BE2C (cell line): ENCODE results near the gene GTSE1.

ENCODE experiments used
- DNase-seq: peaks from one replicate; pipeline ENCODE4 v3.0.0-alpha.2; 2020
- H3K27me3 ChIP-seq: fragments of 250-450 bp; sonication (Bioruptor Pico); 2 replicates; pipeline ENCODE4 v1.5.1; 2020; ENCODE audit warnings: mild to moderate bottlenecking
- H3K36me3 ChIP-seq: fragments of 250-450 bp; sonication (Bioruptor Pico); 2 replicates; pipeline ENCODE4 v1.5.1; 2020; ENCODE audit warnings: mild to moderate bottlenecking
- H3K4me1 ChIP-seq: fragments of 250-450 bp; sonication (Bioruptor Pico); 2 replicates; pipeline ENCODE4 v1.5.1; 2020
- H3K4me3 ChIP-seq: 2 replicates; pipeline ENCODE4 v1.5.1; 2011; ENCODE audit warnings: low read depth, low read length
- H3K9me3 ChIP-seq: fragments of 250-450 bp; sonication (Bioruptor Pico); 2 replicates; pipeline ENCODE4 v1.5.1; 2020
- TF ChIP-seq, protein P1 (sequence below): IDR thresholded peaks from 2 replicates; pipeline ENCODE4 v1.5.1; 2012; ENCODE audit warnings: mild to moderate bottlenecking, low read depth, low read length

The GTSE1 gene

DNA sequence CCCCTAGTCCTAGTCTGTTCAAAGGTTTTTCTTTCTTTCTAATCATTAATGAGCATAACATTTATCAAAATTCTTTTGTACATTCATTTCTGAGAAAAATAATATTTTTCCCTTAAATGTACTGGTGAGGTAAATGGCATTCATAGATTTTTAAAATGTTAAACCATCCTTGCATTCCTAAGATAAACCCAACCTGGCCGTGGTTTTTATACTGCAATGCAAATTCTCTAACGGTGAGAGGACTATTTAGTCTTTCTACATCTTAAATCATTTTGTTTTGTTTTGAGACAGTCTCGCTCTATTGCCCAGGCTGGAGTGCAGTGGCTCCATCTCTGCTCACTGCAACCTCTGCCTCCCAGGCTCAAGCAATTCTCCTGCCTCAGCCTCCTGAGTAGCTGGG is 79.4 kb downstream of the GTSE1 start:
- no peaks in the 10 kb centered on the region for H3K27me3 ChIP-seq
- TF ChIP-seq, protein P1, sequence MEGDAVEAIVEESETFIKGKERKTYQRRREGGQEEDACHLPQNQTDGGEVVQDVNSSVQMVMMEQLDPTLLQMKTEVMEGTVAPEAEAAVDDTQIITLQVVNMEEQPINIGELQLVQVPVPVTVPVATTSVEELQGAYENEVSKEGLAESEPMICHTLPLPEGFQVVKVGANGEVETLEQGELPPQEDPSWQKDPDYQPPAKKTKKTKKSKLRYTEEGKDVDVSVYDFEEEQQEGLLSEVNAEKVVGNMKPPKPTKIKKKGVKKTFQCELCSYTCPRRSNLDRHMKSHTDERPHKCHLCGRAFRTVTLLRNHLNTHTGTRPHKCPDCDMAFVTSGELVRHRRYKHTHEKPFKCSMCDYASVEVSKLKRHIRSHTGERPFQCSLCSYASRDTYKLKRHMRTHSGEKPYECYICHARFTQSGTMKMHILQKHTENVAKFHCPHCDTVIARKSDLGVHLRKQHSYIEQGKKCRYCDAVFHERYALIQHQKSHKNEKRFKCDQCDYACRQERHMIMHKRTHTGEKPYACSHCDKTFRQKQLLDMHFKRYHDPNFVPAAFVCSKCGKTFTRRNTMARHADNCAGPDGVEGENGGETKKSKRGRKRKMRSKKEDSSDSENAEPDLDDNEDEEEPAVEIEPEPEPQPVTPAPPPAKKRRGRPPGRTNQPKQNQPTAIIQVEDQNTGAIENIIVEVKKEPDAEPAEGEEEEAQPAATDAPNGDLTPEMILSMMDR = no peak
- H3K4me3 ChIP-seq = no peak overlapping the region
- no peaks in the 10 kb centered on the region for H3K9me3 ChIP-seq
- DNase-seq = no peak
- no peaks in the 10 kb centered on the region for H3K36me3 ChIP-seq
- H3K4me1 ChIP-seq = no peaks in the 10 kb centered on the region

DNA sequence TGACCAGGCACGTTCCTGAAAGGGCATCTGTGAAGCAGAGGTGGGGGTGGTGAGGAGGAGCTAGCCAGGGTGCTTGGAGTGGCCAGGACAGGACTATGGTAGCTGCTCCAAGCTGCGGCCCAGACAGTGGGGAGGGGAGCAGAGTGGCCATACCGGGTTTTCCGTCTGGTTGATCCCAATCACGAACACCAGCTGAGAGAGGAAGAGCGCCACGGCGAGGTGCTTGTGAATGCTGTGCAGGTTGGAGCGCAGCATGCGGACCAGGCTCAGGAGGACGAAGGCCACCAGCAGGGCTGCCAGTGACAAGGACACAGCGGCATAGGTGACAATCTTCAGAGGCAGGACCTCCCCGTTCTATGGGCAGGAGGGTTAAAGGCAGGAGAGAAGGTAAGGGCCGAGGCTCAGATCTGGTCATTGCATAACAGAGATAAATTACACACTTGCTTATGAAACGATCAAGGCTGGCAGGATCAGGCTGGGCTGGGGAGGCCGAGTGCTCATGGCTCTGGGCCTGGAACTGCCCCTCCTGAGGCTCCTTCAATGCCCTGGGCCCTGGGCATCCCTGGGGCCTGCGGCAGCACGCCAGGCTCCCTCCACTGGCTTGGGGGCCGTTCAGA is 80.3 kb downstream of the GTSE1 start:
- Histone ChIP-seq H3K27me3 (no peaks in the 10 kb centered on the region), H3K4me3 (no peak overlapping the region), H3K4me1 (no peaks in the 10 kb centered on the region), H3K9me3 (no peaks in the 10 kb centered on the region), H3K36me3 (no peaks in the 10 kb centered on the region)
- TF ChIP-seq, protein P1 = no peak
- no peak for DNase-seq

DNA sequence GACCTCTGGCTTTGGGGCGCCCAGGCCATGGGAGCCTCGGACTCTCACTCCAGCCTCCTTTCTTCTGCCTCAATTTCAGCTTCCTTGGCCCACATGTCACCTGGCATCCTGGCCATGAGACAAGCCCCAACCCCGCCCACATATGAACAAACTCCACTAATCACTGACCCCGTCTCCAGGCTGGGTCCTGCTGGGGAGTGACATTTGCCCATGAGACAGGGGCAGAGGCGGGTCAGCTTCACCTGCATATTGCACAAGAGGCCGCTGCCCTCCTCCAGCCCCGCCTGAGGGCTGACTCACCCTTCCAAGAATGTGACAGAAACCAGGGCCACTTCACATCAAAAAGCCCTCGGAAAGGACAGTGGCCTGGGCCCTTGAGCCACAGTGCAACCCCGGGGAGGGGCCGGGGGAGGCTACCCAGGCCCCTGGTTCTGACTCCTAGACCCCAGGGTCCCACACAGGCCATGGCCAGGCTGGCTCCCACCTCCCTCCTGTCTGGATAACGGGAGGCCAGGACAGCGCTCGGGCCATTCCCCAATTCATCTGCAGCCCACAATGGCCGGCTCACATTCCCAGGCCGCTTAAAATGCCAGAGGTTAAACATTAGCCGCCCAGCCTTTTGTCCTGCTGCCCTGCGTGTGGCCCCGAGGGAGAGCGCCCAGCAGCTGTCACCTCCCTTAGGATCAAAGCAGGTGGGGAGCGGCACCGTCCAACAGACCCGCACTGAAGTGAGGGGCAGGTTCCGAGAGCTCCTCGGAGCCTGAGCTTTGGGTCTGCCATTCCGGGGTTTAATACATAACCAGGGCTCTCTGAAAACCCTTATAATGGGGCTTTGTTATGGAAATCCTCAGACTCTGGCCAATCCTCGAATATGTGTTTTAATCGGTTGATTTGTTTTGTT is 81.1 kb downstream of the GTSE1 start:
- no peaks in the 10 kb centered on the region for H3K36me3 ChIP-seq
- TF ChIP-seq, protein P1 = no peak
- DNase-seq = no peak
- no peak overlapping the region for H3K4me3 ChIP-seq
- H3K4me1 ChIP-seq = no peaks in the 10 kb centered on the region
- H3K27me3 ChIP-seq = no peaks in the 10 kb centered on the region
- H3K9me3 ChIP-seq = no peaks in the 10 kb centered on the region

DNA sequence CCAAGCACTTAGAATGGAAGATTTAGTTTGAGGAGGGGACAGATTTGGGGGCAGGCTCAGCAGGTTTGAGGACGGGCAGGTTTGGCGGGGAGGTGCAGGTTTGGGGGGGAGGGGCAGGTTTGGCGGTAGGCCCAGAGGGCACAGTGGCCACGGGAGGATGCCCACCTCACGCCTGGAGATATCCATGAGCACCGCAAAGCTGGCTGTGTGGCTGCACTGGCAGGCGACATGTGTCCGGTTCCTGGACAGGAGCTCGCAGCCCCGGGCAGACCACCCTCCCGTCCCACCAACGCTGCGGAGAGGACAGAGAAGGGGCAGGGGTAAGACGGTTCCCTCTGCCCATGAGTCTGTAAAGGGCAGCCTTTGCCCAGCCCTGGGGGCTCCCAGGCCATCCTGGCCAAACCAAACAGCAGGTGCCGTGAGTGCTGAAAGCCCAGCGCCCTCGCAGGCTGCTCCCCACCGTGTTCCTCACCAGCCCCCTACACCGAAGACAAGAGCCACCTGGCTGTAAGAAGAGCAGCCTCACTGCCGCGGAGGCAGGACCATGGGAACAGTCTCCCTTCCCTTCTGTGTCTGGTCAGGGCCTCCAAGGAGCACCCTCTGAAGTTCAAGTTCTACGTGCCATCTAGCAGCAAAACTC is 81.9 kb downstream of the GTSE1 start:
- no peaks in the 10 kb centered on the region for H3K36me3 ChIP-seq
- no peaks in the 10 kb centered on the region for H3K27me3 ChIP-seq

DNA sequence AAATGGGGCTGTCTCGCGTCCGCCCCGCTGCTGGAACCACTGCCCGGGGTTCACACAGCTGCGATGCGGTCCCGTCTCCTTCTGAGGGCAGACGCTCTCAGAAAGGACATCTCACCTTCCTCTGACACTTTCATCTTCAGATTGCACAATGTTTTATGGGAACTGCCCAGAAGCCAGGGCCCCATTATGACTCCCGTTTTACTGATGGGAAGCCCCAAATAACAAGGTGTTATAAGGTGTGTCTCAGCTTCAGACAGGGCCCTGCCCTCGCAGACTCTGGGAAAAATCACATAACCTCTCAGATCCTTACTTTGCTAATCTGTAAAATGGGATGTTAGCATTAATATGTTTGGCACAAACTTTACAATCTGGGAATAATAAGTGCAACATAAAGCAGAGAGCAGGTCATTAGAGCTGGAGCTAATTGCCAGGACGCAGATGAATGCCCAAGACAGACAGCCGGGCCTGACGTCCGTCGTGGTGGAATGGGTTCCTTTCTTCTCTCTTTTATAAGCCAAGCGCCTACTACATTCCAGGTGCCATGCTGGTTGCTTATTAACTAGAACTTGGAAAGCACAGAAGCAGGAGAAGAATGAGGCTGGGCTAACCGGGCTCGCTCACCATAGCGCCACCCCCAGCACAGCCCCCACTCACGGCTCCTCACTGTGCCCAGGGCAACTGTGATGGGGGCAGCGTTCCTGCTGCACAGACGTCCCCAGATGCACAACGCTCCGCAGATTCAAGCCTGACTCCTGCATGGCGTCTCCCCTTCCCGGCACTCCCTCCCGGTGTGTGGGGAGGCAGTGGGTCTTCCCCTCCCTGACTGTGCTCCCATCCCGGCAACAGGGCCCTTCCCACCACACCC is 82.6 kb downstream of the GTSE1 start:
- DNase-seq = no peak
- Histone ChIP-seq H3K4me3 (no peak overlapping the region), H3K9me3 (no peaks in the 10 kb centered on the region), H3K4me1 (no peaks in the 10 kb centered on the region), H3K27me3 (no peaks in the 10 kb centered on the region), H3K36me3 (no peaks in the 10 kb centered on the region)
- TF ChIP-seq, protein P1 = no peak

More for the DNA sequence above, 81.9 kb downstream of the GTSE1 start:
- H3K4me3 ChIP-seq = no peak overlapping the region
- TF ChIP-seq, protein P1 = no peak
- no peaks in the 10 kb centered on the region for H3K9me3 ChIP-seq
- no peaks in the 10 kb centered on the region for H3K4me1 ChIP-seq
- no peak for DNase-seq
